Measurements from ENCODE around the gene PLLP. TPM values are rescaled to one million over a fixed set of nuclear protein-coding genes. Genes with fewer than 3 reads are reported as not detected.

The PLLP gene
- total RNA-seq, 2 donors from 2014 or later: 11.6 to 16.7 TPM

- DNase-seq: no peak
- H3K27me3 ChIP-seq: no peaks in the 10 kb centered on the region
- intact Hi-C loops (cut with DNase I): no loop called here
- no peaks in the 10 kb centered on the region for H3K4me1 ChIP-seq
- no peaks in the 10 kb centered on the region for H3K9me3 ChIP-seq
- no peak overlapping the region for H3K4me3 ChIP-seq
- no peak overlapping the region for H3K9ac ChIP-seq (ENCODE audit: low read depth in 2 of 2, low read length in 2 of 2)
- TF ChIP-seq CTCF (IDR thresholded peaks at IDR 0.05): no peak
- peaks cover 6% of the 10 kb centered on the region for H3K36me3 ChIP-seq
- no peak overlapping the region for H3K27ac ChIP-seq
Measured at GRCh38 chr16:57251352-57251751, 33.1 kb downstream of the PLLP start.

- Histone ChIP-seq H3K4me3 (peak overlapping the region; percentile 75), H3K9me3 (no peaks in the 10 kb centered on the region), H3K36me3 (peaks cover 6% of the 10 kb centered on the region), H3K9ac (ENCODE audit: low read depth in 2 of 2, low read length in 2 of 2) (peak overlapping the region; percentile 67 to 85), H3K27ac (peak overlapping the region; percentile 88), H3K27me3 (no peaks in the 10 kb centered on the region), H3K4me1 (no peaks in the 10 kb centered on the region)
- peak; percentile 52 for DNase-seq
- intact Hi-C loops (cut with DNase I): no loop called here
- no peak for TF ChIP-seq CTCF (IDR thresholded peaks at IDR 0.05)
Measured at GRCh38 chr16:57245472-57246113, 38.9 kb downstream of the PLLP start.

DNA sequence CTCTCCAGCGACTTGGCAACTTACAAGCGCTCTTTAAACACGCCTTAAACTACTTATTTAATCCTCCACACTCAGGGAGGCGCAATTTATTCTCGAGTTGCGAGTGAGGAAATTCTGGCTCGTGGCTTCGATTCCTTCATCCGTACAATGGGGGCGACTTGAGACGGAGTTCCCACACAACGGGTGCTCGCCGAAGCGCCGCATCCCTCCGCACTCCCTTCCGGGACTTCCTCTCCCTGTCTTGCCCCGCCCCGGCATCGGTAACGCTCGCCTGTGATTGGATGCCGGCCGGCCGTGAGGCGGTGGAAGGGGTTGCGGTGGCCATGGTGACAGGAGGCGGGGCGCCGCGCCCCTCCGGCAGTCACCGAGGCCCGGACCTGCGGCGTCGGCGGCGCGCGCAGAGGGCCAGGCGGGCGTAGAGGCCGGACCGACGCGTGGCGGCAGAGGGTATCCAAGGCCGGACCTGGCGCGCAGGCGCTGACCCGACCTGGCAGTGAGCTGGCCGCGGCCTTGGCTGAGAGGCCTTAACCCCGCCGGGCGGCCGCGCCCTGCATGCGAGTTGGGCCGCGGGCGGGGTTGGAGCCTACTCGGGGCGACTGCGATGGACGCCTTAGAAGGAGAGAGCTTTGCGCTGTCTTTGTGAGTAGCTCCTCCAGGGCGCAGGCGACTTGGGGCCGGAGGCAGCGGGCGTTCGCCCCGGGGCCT lies 39.6 kb downstream of the PLLP start, which contains the start of gene ARL2BP:
Gene ARL2BP (plus strand): TSS at position 493 of the 705 bp plus-strand sequence. CDS start 109 bp downstream, at position 602.
- Histone ChIP-seq H3K36me3 (peaks cover 4% of the 10 kb centered on the region), H3K27me3 (no peaks in the 10 kb centered on the region), H3K9ac (ENCODE audit: low read depth in 2 of 2, low read length in 2 of 2) (peak within 1 kb of the TSS; percentile 67 to 85), H3K9me3 (no peaks in the 10 kb centered on the region), H3K4me1 (no peaks in the 10 kb centered on the region), H3K27ac (peak within 1 kb of the TSS; percentile 88), H3K4me3 (peak within 1 kb of the TSS; percentile 75)
- peak; percentile 99 for DNase-seq
- intact Hi-C loops (cut with DNase I): no loop called here
- no peak for TF ChIP-seq CTCF (IDR thresholded peaks at IDR 0.05)

DNA sequence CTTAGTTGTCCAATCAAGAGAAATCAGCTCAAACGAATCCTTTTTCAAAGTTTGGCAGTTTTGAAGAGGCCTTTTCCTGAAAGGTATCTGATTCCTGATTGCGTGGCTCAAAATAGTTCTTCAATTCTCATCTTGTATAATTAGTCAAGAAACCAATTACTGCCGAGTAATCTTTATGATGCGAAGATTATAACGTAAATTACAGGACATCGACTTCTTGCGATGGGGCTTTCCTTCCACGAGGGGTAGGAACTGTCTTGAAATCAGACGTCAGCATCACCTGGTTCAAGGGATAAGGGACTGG lies 40.1 kb downstream of the PLLP start:
- H3K36me3 ChIP-seq: no peaks in the 10 kb centered on the region
- no peaks in the 10 kb centered on the region for H3K4me1 ChIP-seq
- no peak for TF ChIP-seq CTCF (IDR thresholded peaks at IDR 0.05)
- no peaks in the 10 kb centered on the region for H3K9me3 ChIP-seq
- no peak for DNase-seq
- H3K27me3 ChIP-seq: no peaks in the 10 kb centered on the region
- H3K4me3 ChIP-seq: peak overlapping the region; percentile 75
- peak overlapping the region in 1 of 2 donors; percentile 67 for H3K9ac ChIP-seq (ENCODE audit: low read depth in 2 of 2, low read length in 2 of 2)
- H3K27ac ChIP-seq: peak overlapping the region; percentile 88
- intact Hi-C loops (cut with DNase I): no loop called here

DNA sequence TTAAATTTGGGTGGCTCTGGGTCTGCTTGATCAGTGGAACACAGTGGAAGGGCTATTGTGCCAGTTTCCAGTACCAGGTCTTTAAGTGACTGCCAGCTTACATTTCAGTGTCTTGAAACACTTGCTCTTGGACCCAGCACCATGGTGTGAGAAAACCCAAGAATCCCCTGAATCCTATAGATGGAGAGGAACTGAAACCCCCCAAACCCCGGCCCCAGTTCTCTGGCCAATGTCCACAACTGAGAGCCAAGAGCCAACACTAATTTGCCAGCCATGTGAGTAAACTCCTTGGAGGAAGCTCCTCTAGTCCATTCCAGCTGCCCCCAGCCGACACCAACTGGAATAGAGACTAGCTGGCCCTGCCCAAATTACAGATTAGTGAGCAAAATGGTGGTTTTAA lies 41.8 kb downstream of the PLLP start:
- Histone ChIP-seq H3K9me3 (no peaks in the 10 kb centered on the region), H3K9ac (ENCODE audit: low read depth in 2 of 2, low read length in 2 of 2) (no peak overlapping the region), H3K4me1 (no peaks in the 10 kb centered on the region), H3K36me3 (no peaks in the 10 kb centered on the region), H3K27me3 (no peaks in the 10 kb centered on the region), H3K27ac (no peak overlapping the region), H3K4me3 (no peak overlapping the region)
- TF ChIP-seq CTCF (IDR thresholded peaks at IDR 0.05): no peak
- intact Hi-C loops (cut with DNase I): no loop called here
- no peak for DNase-seq
